Right lobe of liver (tissue), 4 donors: ENCODE measurements around the gene MCAT.
A peak's percentile ranks its signal among the peaks of the same experiment; 100 is the strongest.

Source experiments
- POLR2A ChIP-seq: fragments of 450-650 bp; IDR thresholded peaks from one replicate; pipeline ENCODE4 v1.6.1; 2017; ENCODE audit warnings: antibody characterized with exemption, mild to moderate bottlenecking
- TF ChIP-seq, protein P1 (sequence below), 4 donors: fragments of 200-600 bp in 3 of 4; fragments of 450-650 bp in 1 of 4; IDR thresholded peaks; one replicate each; pipeline versions ENCODE4 v1.5.1 to v1.8.0; 2016 to 2022; ENCODE audit warnings: antibody characterized with exemption in 4 of 4, mild to moderate bottlenecking in 2 of 4
- donor health status: DM: no; HTN: no; CAD: no.
- donor health status: DM: no; HTN: no; CAD: no.
- donor health status: DM: no; HTN: yes; CAD: no.

DNA sequence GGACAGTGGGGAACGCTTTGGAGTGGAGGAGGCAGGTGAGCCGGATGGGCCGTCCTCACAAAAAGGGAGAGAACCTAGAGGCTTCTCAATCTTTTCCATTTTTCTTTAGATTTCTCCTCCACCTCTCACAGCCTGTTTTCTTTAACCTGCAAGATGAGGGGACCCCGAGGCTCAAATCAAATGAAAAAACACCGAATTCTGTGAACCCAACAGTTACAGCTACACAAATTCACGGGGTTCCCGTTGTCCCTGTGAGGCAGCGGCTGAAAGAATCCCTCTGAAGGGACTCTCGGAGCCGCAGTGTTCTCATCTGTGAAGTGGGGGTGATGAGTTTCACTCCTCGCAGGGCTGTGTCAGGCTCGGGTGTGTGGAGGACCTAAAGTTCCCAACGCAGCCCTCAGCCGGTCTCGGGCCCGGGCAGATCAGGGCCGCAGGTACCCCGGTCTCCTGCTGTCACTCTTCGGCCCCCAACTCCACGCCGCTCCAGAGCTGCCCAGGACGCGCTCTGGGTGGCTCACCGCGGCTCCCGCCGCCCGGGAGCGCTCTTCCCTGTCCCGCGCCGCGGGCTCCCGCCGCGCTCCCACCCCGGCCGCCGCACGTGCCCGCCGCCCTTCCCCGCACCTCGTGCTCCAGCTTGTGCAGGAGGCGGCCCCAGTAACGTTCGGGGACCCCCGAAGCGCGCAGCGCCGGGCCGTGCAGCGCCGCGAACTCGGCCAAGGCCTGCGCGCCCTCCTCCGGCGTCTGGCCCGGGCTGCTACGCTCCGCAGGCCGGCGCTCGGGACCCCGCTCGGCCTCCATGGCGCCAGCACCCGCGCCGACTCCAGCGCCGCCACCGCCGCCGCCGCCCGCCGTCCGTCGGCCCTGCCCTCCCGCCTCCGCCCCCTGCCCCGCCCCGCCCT, 43.3 kb upstream of the MCAT start, which contains the start of gene TTLL12:
- TF ChIP-seq, protein P1, sequence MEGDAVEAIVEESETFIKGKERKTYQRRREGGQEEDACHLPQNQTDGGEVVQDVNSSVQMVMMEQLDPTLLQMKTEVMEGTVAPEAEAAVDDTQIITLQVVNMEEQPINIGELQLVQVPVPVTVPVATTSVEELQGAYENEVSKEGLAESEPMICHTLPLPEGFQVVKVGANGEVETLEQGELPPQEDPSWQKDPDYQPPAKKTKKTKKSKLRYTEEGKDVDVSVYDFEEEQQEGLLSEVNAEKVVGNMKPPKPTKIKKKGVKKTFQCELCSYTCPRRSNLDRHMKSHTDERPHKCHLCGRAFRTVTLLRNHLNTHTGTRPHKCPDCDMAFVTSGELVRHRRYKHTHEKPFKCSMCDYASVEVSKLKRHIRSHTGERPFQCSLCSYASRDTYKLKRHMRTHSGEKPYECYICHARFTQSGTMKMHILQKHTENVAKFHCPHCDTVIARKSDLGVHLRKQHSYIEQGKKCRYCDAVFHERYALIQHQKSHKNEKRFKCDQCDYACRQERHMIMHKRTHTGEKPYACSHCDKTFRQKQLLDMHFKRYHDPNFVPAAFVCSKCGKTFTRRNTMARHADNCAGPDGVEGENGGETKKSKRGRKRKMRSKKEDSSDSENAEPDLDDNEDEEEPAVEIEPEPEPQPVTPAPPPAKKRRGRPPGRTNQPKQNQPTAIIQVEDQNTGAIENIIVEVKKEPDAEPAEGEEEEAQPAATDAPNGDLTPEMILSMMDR (IDR thresholded peaks at IDR 0.05): no peak
- peak; percentile 69 for TF ChIP-seq POLR2A
